PC-3 (cell line): ENCODE data around the gene ST8SIA2. TPM values are rescaled to one million over a fixed set of nuclear protein-coding genes. Genes with fewer than 3 reads are reported as not detected.

Experiments used
- ATAC-seq: fragments of 200-7000 bp; cut with Tn5 transposase; 2 replicates; pipeline ENCODE4 v1.9.1; 2020; ENCODE audit warnings: mild to moderate bottlenecking, moderate library complexity
- BruUV-seq: library from RNA; stranded (reverse); fragments of 400-500 nt; replicated peaks from 2 replicates; lab custom pipeline; 2021; lab: Mats Ljungman, UMichigan
- CTCF ChIA-PET: fragments of 300-600 bp; sonication (Branson Sonifier 250); formaldehyde crosslinking; loops from one replicate; lab custom pipeline; 2022; ENCODE audit warnings: antibody characterized with exemption; lab: Charles Lee
- POLR2A ChIA-PET: fragments of 300-600 bp; sonication (Branson Sonifier 250); formaldehyde crosslinking; loops from one replicate; lab custom pipeline; 2022; ENCODE audit warnings: antibody characterized with exemption; ENCODE audit not compliant: unreplicated experiment; lab: Charles Lee
- DNase-seq: peaks from one replicate; pipeline ENCODE4 v3.0.0-alpha.2; 2015
- H2AFZ ChIP-seq: fragments of 300-600 bp; sonication (generic); 2 replicates; pipeline ENCODE4 v1.6.0; 2016; ENCODE audit warnings: antibody characterized with exemption, low read length
- H3F3A ChIP-seq: fragments of 300-600 bp; sonication (generic); one replicate; pipeline ENCODE4 v1.6.0; 2017; ENCODE audit warnings: antibody characterized with exemption, low read length, control low read depth, mild to moderate bottlenecking; ENCODE audit not compliant: unreplicated experiment
- H3K27ac ChIP-seq: fragments of 300-600 bp; sonication (generic); 2 replicates; pipeline ENCODE4 v1.5.1; 2016; ENCODE audit warnings: mild to moderate bottlenecking, low read length
- H3K27me3 ChIP-seq: fragments of 300-600 bp; sonication (generic); 2 replicates; pipeline ENCODE4 v1.6.1; 2016; ENCODE audit warnings: low read length, mixed read lengths
- H3K36me3 ChIP-seq: fragments of 300-600 bp; sonication (generic); 2 replicates; pipeline ENCODE4 v1.6.1; 2016; ENCODE audit warnings: low read depth, mixed run types, low read length, mixed read lengths
- H3K4me1 ChIP-seq: fragments of 300-600 bp; sonication (generic); 2 replicates; pipeline ENCODE4 v1.5.1; 2016; ENCODE audit warnings: low read length; ENCODE audit not compliant: insufficient read depth
- H3K4me2 ChIP-seq: fragments of 300-600 bp; sonication (generic); 2 replicates; pipeline ENCODE4 v1.6.0; 2016; ENCODE audit warnings: low read length
- H3K4me3 ChIP-seq: fragments of 300-600 bp; sonication (generic); 2 replicates; pipeline ENCODE4 v1.5.1; 2016; ENCODE audit warnings: mild to moderate bottlenecking, low read length, mixed read lengths
- H3K79me2 ChIP-seq: fragments of 300-600 bp; sonication (generic); 2 replicates; pipeline ENCODE4 v1.6.1; 2017; ENCODE audit warnings: low read length, mixed read lengths
- H3K9ac ChIP-seq: fragments of 300-600 bp; sonication (generic); 2 replicates; pipeline ENCODE4 v1.6.0; 2016; ENCODE audit warnings: mild to moderate bottlenecking, low read length
- H3K9me2 ChIP-seq: fragments of 300-600 bp; sonication (generic); replicated peaks from 2 replicates; pipeline ENCODE4 v1.6.1; 2016; ENCODE audit warnings: mixed run types, low read length, mixed read lengths
- H3K9me3 ChIP-seq: fragments of 300-600 bp; sonication (generic); 2 replicates; pipeline ENCODE4 v1.6.1; 2016; ENCODE audit warnings: low read length, mixed read lengths
- H4K20me1 ChIP-seq: fragments of 300-600 bp; sonication (generic); 2 replicates; pipeline ENCODE4 v1.6.1; 2016; ENCODE audit warnings: low read length, mixed read lengths
- CTCF ChIP-seq: fragments of 300-600 bp; sonication (generic); conservative IDR thresholded peaks from 2 replicates; pipeline ENCODE4 v1.5.1; 2017; ENCODE audit warnings: antibody characterized with exemption, low read depth, mild to moderate bottlenecking, low read length
- EZH2 ChIP-seq: fragments of 300-600 bp; sonication (generic); IDR thresholded peaks from one replicate; pipeline ENCODE4 v1.6.1; 2017; ENCODE audit warnings: antibody characterized with exemption, mild to moderate bottlenecking, low read length; ENCODE audit not compliant: unreplicated experiment
- EZH2phosphoT487 ChIP-seq: fragments of 300-600 bp; sonication (generic); IDR thresholded peaks from 2 replicates; pipeline ENCODE4 v1.6.1; 2018; ENCODE audit warnings: mild to moderate bottlenecking, antibody characterized with exemption, low read length, borderline replicate concordance
- intact Hi-C: fragments of 100-400 bp; cut with micrococcal nuclease; formaldehyde crosslinking; loops from 2 replicates; pipeline ENCODE4 v1.9.0; 2023
- total RNA-seq: library from RNA; depleted of rRNA; stranded (reverse); fragments of >200 nt; gene quantifications from 2 replicates; pipeline ENCODE4 v1.2.3, GENCODE V29; 2014

ST8SIA2 gene
- total RNA-seq, 1 experiment from 2014 or later: not detected

GRCh38 chr15:92506506-92506905 lies 112.8 kb downstream of the ST8SIA2 start:
- no TSS peak for BruUV-seq
- no peak overlapping the region for H3K9ac ChIP-seq
- no peak overlapping the region for H3K27ac ChIP-seq
- DNase-seq: no peak
- H3K4me1 ChIP-seq: no peaks in the 10 kb centered on the region
- H3K4me3 ChIP-seq: no peak overlapping the region
- POLR2A ChIA-PET: no interaction called here
- no peaks in the 10 kb centered on the region for H3K9me2 ChIP-seq
- intact Hi-C loops: no loop called here
- H4K20me1 ChIP-seq: no peaks in the 10 kb centered on the region
- H3K4me2 ChIP-seq: no peak overlapping the region
- H3K79me2 ChIP-seq: no peaks in the 10 kb centered on the region
- CTCF ChIA-PET: no interaction called here
- TF ChIP-seq EZH2phosphoT487: no peak
- no peak for TF ChIP-seq CTCF
- TF ChIP-seq EZH2: no peak
- H2AFZ ChIP-seq: no peak overlapping the region
- no peaks in the 10 kb centered on the region for H3K36me3 ChIP-seq
- peaks cover 34% of the 10 kb centered on the region for H3K27me3 ChIP-seq
- no peaks in the 10 kb centered on the region for H3K9me3 ChIP-seq
- H3F3A ChIP-seq: no peaks in the 10 kb centered on the region
- ATAC-seq: no peak

GRCh38 chr15:92510163-92510882 lies 116.6 kb downstream of the ST8SIA2 start:
- ATAC-seq: no peak
- ChIA-PET POLR2A (no interaction called here), CTCF (no interaction called here)
- no peaks in the 10 kb centered on the region for H3K9me3 ChIP-seq
- DNase-seq: peak; percentile 5
- H2AFZ ChIP-seq: no peak overlapping the region
- H3K27me3 ChIP-seq: peaks cover 13% of the 10 kb centered on the region
- no peak overlapping the region for H3K9ac ChIP-seq
- intact Hi-C loops: no loop called here
- no peaks in the 10 kb centered on the region for H3K36me3 ChIP-seq
- no peak overlapping the region for H3K27ac ChIP-seq
- H3K9me2 ChIP-seq: no peaks in the 10 kb centered on the region
- no peak overlapping the region for H3K4me2 ChIP-seq
- no peak overlapping the region for H3K4me3 ChIP-seq
- no peaks in the 10 kb centered on the region for H3F3A ChIP-seq
- TF ChIP-seq CTCF (no peak), EZH2phosphoT487 (no peak), EZH2 (no peak)
- no peaks in the 10 kb centered on the region for H4K20me1 ChIP-seq
- BruUV-seq: no TSS peak
- H3K79me2 ChIP-seq: no peaks in the 10 kb centered on the region
- H3K4me1 ChIP-seq: no peaks in the 10 kb centered on the region
